Measurements from ENCODE around the gene IZUMO1R. TPM values are rescaled to one million over a fixed set of nuclear protein-coding genes. Genes with fewer than 3 reads are reported as not detected.
"Not testable (repeated sequence)": the region's sequence is repeated elsewhere in the genome, so short reads cannot be mapped to it uniquely, and the experiment has no call there.

IZUMO1R gene
- total RNA-seq, 1 experiment from 2014 or later, result not detected

DNA sequence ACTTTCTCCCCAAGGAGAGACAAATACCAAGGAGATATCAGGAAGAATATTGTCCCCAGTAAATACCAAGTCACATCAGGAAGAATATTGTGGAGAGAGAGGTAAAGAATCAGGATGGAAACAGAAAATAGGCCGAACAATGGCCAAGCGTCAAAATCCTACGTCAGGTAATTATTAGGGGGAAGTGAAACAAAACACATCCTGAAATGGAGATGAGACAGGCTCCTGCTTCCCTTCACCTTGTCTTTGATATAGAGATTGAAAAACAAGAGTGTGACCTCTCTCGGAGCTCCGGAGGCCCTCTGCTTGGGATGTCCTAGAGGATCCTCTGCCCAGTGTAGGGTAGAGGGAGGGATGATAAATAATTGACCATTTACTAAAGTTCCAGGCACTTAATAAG, 27.4 kb upstream of the IZUMO1R start:
- Mint-ChIP-seq H3K9me3 (ENCODE audit: unreplicated experiment) (no peaks in the 10 kb centered on the region), H3K27me3 (ENCODE audit: insufficient read depth, unreplicated experiment) (no peaks in the 10 kb centered on the region), H3K4me1 (ENCODE audit: insufficient read depth, unreplicated experiment) (no peaks in the 10 kb centered on the region), H3K4me3 (ENCODE audit: unreplicated experiment) (no peak overlapping the region), H3K27ac (ENCODE audit: low read depth, unreplicated experiment) (no peak overlapping the region), H3K36me3 (ENCODE audit: insufficient read depth, unreplicated experiment) (no peaks in the 10 kb centered on the region)
- intact Hi-C loops (cut with micrococcal nuclease), result no loop called here
- TF ChIP-seq, protein P1, sequence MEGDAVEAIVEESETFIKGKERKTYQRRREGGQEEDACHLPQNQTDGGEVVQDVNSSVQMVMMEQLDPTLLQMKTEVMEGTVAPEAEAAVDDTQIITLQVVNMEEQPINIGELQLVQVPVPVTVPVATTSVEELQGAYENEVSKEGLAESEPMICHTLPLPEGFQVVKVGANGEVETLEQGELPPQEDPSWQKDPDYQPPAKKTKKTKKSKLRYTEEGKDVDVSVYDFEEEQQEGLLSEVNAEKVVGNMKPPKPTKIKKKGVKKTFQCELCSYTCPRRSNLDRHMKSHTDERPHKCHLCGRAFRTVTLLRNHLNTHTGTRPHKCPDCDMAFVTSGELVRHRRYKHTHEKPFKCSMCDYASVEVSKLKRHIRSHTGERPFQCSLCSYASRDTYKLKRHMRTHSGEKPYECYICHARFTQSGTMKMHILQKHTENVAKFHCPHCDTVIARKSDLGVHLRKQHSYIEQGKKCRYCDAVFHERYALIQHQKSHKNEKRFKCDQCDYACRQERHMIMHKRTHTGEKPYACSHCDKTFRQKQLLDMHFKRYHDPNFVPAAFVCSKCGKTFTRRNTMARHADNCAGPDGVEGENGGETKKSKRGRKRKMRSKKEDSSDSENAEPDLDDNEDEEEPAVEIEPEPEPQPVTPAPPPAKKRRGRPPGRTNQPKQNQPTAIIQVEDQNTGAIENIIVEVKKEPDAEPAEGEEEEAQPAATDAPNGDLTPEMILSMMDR (IDR thresholded peaks at IDR 0.05; ENCODE audit: unreplicated experiment), result no peak
- ChIA-PET CTCF (interaction anchor here (0.7 kb wide), 1 partner anchor 355 kb away, joined by 4 read pairs; no protein-coding TSS in a partner anchor), POLR2A (no interaction called here)
- no TSS peak for BruUV-seq (replicated peaks)
- DNase-seq (ENCODE audit: unreplicated experiment), result no peak

GRCh38 chr11:94278207-94278606, 26.2 kb upstream of the IZUMO1R start:
- peak; percentile 9 for DNase-seq (ENCODE audit: unreplicated experiment)
- BruUV-seq (replicated peaks); H3K27me3 Mint-ChIP-seq (ENCODE audit: insufficient read depth, unreplicated experiment); H3K36me3 Mint-ChIP-seq (ENCODE audit: insufficient read depth, unreplicated experiment); H3K4me1 Mint-ChIP-seq (ENCODE audit: insufficient read depth, unreplicated experiment); H3K9me3 Mint-ChIP-seq (ENCODE audit: unreplicated experiment); H3K4me3 Mint-ChIP-seq (ENCODE audit: unreplicated experiment); CTCF ChIA-PET; H3K27ac Mint-ChIP-seq (ENCODE audit: low read depth, unreplicated experiment); intact Hi-C loops (cut with micrococcal nuclease); POLR2A ChIA-PET: not testable (repeated sequence)

DNA sequence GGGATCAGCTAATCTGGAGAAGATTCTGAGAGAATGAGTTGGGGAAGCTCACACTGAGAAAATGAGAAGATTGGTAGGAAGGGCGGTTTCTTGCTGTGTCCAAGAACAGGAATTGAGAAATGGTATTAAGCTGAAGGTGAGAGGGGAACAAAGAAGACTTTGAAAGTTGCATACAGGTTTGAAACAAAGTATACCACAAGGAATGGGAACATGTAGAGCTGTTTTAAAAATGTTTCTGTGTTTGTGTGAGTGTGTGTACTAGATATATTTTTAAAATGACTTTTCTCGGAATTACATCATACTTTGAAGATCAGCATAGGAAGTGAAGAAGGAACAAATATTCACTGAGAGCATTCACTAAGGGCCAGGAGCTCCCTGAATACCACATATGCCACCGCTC, 24.4 kb upstream of the IZUMO1R start:
- H3K4me3 Mint-ChIP-seq (ENCODE audit: unreplicated experiment), result no peak overlapping the region
- no peak overlapping the region for H3K27ac Mint-ChIP-seq (ENCODE audit: low read depth, unreplicated experiment)
- H3K9me3 Mint-ChIP-seq (ENCODE audit: unreplicated experiment), result no peaks in the 10 kb centered on the region
- no peaks in the 10 kb centered on the region for H3K27me3 Mint-ChIP-seq (ENCODE audit: insufficient read depth, unreplicated experiment)
- TF ChIP-seq, protein P1 (IDR thresholded peaks at IDR 0.05; ENCODE audit: unreplicated experiment), result no peak
- no peak for DNase-seq (ENCODE audit: unreplicated experiment)
- H3K4me1 Mint-ChIP-seq (ENCODE audit: insufficient read depth, unreplicated experiment), result no peaks in the 10 kb centered on the region
- POLR2A ChIA-PET, result no interaction called here
- CTCF ChIA-PET, result interaction anchor here (0.5 kb wide), 1 partner anchor 267 kb away, joined by 3 read pairs; no protein-coding TSS in a partner anchor
- BruUV-seq (replicated peaks), result no TSS peak
- H3K36me3 Mint-ChIP-seq (ENCODE audit: insufficient read depth, unreplicated experiment), result no peaks in the 10 kb centered on the region
- intact Hi-C loops (cut with micrococcal nuclease), result no loop called here

- H3K27me3 Mint-ChIP-seq (ENCODE audit: insufficient read depth, unreplicated experiment), result no peaks in the 10 kb centered on the region
- POLR2A ChIA-PET, result no interaction called here
- no peaks in the 10 kb centered on the region for H3K9me3 Mint-ChIP-seq (ENCODE audit: unreplicated experiment)
- no peak overlapping the region for H3K27ac Mint-ChIP-seq (ENCODE audit: low read depth, unreplicated experiment)
- peak; percentile 9 for DNase-seq (ENCODE audit: unreplicated experiment)
- TF ChIP-seq, protein P1 (IDR thresholded peaks at IDR 0.05; ENCODE audit: unreplicated experiment), result no peak
- no peak overlapping the region for H3K4me3 Mint-ChIP-seq (ENCODE audit: unreplicated experiment)
- H3K36me3 Mint-ChIP-seq (ENCODE audit: insufficient read depth, unreplicated experiment), result no peaks in the 10 kb centered on the region
- H3K4me1 Mint-ChIP-seq (ENCODE audit: insufficient read depth, unreplicated experiment), result no peaks in the 10 kb centered on the region
- intact Hi-C loops (cut with micrococcal nuclease), result no loop called here
- BruUV-seq (replicated peaks), result no TSS peak
- CTCF ChIA-PET, result no interaction called here
These were observed 23.1 kb upstream of the IZUMO1R start for GRCh38 chr11:94281324-94281723.

- Mint-ChIP-seq H3K27me3 (ENCODE audit: insufficient read depth, unreplicated experiment) (no peaks in the 10 kb centered on the region), H3K4me1 (ENCODE audit: insufficient read depth, unreplicated experiment) (no peaks in the 10 kb centered on the region), H3K27ac (ENCODE audit: low read depth, unreplicated experiment) (no peak overlapping the region), H3K4me3 (ENCODE audit: unreplicated experiment) (no peak overlapping the region), H3K9me3 (ENCODE audit: unreplicated experiment) (no peaks in the 10 kb centered on the region), H3K36me3 (ENCODE audit: insufficient read depth, unreplicated experiment) (no peaks in the 10 kb centered on the region)
- no TSS peak for BruUV-seq (replicated peaks)
- POLR2A ChIA-PET, result interaction anchor here (0.6 kb wide), 1 partner anchor 749 kb away, joined by 4 read pairs; no protein-coding TSS in a partner anchor
- CTCF ChIA-PET, result interaction anchor here (1.4 kb wide), 1 partner anchor 99 kb away, joined by 7 read pairs; no protein-coding TSS in a partner anchor
- peak; percentile 6 for DNase-seq (ENCODE audit: unreplicated experiment)
- TF ChIP-seq, protein P1 (IDR thresholded peaks at IDR 0.05; ENCODE audit: unreplicated experiment), result no peak
- intact Hi-C loops (cut with micrococcal nuclease), result no loop called here
These were observed 20.7 kb upstream of the IZUMO1R start for GRCh38 chr11:94283678-94284077.
